Lower leg skin (tissue), 4 donors: ENCODE results near the gene CASK. TPM values are rescaled to one million over a fixed set of nuclear protein-coding genes. Genes with fewer than 3 reads are reported as not detected.

ENCODE experiments used
- DNase-seq, 2 donors: peaks; one replicate each; pipeline ENCODE4 v3.0.0-alpha.2; 2019; ENCODE audit warnings: low spot score in 2 of 2
- H3K4me3 ChIP-seq: fragments of 200-600 bp; sonication (generic); 2 replicates; pipeline ENCODE4 v1.5.1; 2017; ENCODE audit warnings: mild to moderate bottlenecking, low read depth; ENCODE audit not compliant: poor library complexity, severe bottlenecking
- POLR2A ChIP-seq, 2 donors: fragments of 450-650 bp; IDR thresholded peaks; one replicate each; pipeline ENCODE4 v1.6.1; 2016 to 2017; ENCODE audit warnings: antibody characterized with exemption in 2 of 2, mild to moderate bottlenecking in 1 of 2, moderate library complexity in 1 of 2
- WGBS, 2 donors: methylation state at CpG; one replicate each; pipeline ENCODE4 v1.1.5; 2018; 5-methylcytosine and 5-hydroxymethylcytosine counted together
- intact Hi-C: fragments of 100-400 bp; cut with DNase I; formaldehyde crosslinking; loops from one replicate; pipeline ENCODE4 v1.15.0; 2023; ENCODE audit warnings: low total_unique reads
- total RNA-seq, 4 donors: library from RNA; depleted of rRNA; stranded (reverse); fragments of >200 nt; gene quantifications; one replicate each; pipeline ENCODE4 v1.1.0, GENCODE V29; 2016
- TF ChIP-seq, protein P1 (sequence below), 3 donors: fragments of 450-650 bp; IDR thresholded peaks; one replicate each; pipeline ENCODE4 v1.5.1; 2016; ENCODE audit warnings: antibody characterized with exemption in 3 of 3, mild to moderate bottlenecking in 3 of 3, moderate library complexity in 2 of 3

CASK gene
- total RNA-seq, 4 donors from 2014 or later, result 22.7 to 43.2 (median 26.8) TPM

- H3K4me3 ChIP-seq, result no peak overlapping the region
- TF ChIP-seq, protein P1, sequence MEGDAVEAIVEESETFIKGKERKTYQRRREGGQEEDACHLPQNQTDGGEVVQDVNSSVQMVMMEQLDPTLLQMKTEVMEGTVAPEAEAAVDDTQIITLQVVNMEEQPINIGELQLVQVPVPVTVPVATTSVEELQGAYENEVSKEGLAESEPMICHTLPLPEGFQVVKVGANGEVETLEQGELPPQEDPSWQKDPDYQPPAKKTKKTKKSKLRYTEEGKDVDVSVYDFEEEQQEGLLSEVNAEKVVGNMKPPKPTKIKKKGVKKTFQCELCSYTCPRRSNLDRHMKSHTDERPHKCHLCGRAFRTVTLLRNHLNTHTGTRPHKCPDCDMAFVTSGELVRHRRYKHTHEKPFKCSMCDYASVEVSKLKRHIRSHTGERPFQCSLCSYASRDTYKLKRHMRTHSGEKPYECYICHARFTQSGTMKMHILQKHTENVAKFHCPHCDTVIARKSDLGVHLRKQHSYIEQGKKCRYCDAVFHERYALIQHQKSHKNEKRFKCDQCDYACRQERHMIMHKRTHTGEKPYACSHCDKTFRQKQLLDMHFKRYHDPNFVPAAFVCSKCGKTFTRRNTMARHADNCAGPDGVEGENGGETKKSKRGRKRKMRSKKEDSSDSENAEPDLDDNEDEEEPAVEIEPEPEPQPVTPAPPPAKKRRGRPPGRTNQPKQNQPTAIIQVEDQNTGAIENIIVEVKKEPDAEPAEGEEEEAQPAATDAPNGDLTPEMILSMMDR (IDR thresholded peaks at IDR 0.05), result no peak
- TF ChIP-seq POLR2A (IDR thresholded peaks at IDR 0.05), result no peak
- DNase-seq, result no peak
- WGBS, 2 donors, result 48 to 83% methylated on average over 3 of the region's 3 CpGs
- intact Hi-C loops, result no loop called here
Observed at GRCh38 chrX:41708486-41708885, 214.9 kb downstream of the CASK start.

DNA sequence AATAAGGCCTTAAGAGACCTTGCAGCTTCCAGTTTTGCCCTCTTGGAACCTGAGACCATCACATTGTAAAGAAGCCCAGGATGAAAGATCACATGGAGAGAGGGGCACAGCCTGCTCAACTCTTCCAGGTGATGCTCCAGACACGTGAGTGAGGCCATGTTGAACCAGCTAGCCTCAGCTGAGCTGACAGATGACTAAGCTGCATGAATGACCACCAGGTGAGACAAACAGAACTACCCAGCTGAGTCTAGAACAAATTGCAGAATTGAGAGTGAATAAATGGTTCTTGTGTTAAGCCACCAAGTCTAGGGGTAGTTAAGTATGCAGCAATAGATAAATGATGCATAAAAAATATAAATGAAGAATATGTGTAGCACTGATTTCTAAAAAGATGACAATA is 216.1 kb downstream of the CASK start:
- H3K4me3 ChIP-seq, result no peak overlapping the region
- intact Hi-C loops, result no loop called here
- no peak for DNase-seq
- WGBS, 2 donors, result 63 to 92% methylated on average over 1 of the region's 1 CpG
- TF ChIP-seq, protein P1 (IDR thresholded peaks at IDR 0.05), result no peak
- TF ChIP-seq POLR2A (IDR thresholded peaks at IDR 0.05), result no peak

DNA sequence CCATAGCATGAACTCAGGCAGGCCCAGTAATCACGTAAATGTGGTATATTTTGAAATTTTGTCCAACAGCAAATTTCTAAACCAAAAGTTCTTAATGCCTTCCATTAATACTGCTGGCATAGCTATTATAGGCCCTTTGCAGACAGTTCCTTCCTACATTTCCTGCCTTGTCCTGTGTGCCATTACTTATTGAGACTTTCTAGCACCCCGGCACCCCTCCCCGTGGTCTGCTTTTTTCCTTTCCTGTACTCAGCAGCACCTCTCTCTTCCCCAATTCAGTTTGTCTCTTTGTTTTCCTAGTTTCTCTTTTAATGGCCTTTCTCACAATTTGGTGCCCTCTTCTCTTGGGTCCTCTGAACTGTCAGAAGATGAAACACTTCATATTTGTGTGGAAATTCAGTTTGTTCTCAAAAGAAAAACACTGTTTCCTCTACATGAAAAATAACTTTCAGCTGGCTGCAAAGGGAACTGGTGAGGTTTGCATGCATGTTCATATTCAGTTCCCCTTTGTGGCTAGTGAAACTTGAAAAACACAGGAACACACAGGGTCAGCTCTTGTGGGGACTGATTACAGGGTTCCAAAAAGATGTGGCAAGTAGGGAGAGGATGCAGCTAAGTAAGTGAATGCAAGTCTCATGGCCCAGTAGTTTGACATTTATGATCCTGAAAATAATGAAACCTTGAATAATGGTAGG is 217.5 kb downstream of the CASK start:
- intact Hi-C loops, result no loop called here
- DNase-seq, result no peak
- WGBS, 2 donors, result 76 to 80% methylated on average over 3 of the region's 3 CpGs
- TF ChIP-seq, protein P1 (IDR thresholded peaks at IDR 0.05), result no peak
- TF ChIP-seq POLR2A (IDR thresholded peaks at IDR 0.05), result no peak
- H3K4me3 ChIP-seq, result no peak overlapping the region

GRCh38 chrX:41705042-41705441 is 218.3 kb downstream of the CASK start:
- intact Hi-C loops, result no loop called here
- 78 to 100% methylated on average over 1 of the region's 1 CpG for WGBS, 2 donors
- no peak for DNase-seq
- no peak overlapping the region for H3K4me3 ChIP-seq
- TF ChIP-seq, protein P1 (IDR thresholded peaks at IDR 0.05), result no peak
- no peak for TF ChIP-seq POLR2A (IDR thresholded peaks at IDR 0.05)

- H3K4me3 ChIP-seq, result no peak overlapping the region
- DNase-seq, result no peak
- TF ChIP-seq POLR2A (IDR thresholded peaks at IDR 0.05), result no peak
- TF ChIP-seq, protein P1 (IDR thresholded peaks at IDR 0.05), result no peak
- intact Hi-C loops, result no loop called here
Observed at GRCh38 chrX:41703574-41704029, 219.8 kb downstream of the CASK start.

DNA sequence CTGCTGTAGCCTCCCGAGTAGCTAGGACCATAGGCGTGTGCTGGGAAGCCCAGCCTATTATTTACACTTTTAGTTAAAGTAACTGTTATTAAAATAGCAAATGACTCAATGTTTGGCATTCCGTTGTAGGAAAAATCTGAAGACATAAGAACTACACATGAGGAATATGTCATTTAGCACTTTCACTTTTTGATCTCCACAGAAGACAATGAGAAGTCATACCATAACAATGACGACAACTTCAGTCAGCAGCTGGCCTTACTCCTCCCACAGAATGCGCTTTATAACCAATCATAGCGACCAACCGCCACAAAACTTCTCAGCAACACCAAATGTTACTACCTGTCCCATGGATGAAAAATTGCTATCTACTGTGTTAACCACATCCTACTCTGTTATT is 227.9 kb downstream of the CASK start:
- no peak for DNase-seq
- no peak overlapping the region for H3K4me3 ChIP-seq
- WGBS, 2 donors, result 68 to 80% methylated on average over 7 of the region's 7 CpGs
- TF ChIP-seq POLR2A (IDR thresholded peaks at IDR 0.05), result no peak
- TF ChIP-seq, protein P1 (IDR thresholded peaks at IDR 0.05), result no peak
- intact Hi-C loops, result no loop called here
